Effector memory CD8-positive, alpha-beta T cell (primary cell): ENCODE data around the gene PDGFC.

Experiments used
- ATAC-seq: fragments of 150-1000 bp; cut with Tn5 transposase; replicated peaks from 2 replicates; pipeline ENCODE4 v1.10.0; 2021; ENCODE audit warnings: mild to moderate bottlenecking, moderate library complexity
- DNase-seq, 3 experiments: peaks; one replicate each; pipeline ENCODE4 v3.0.0; 2021
- H3K27ac Mint-ChIP-seq, 2 donors: one replicate each; pipeline ENCODE4 v1.8.0; 2022; ENCODE audit warnings: mild to moderate bottlenecking in 2 of 2, mixed read lengths in 2 of 2, moderate library complexity in 2 of 2
- H3K27me3 Mint-ChIP-seq, 2 donors: one replicate each; pipeline ENCODE4 v1.8.0; 2022; ENCODE audit warnings: mixed read lengths in 2 of 2
- H3K36me3 Mint-ChIP-seq: one replicate; pipeline ENCODE4 v1.8.0; 2022; ENCODE audit warnings: mild to moderate bottlenecking, moderate library complexity, mixed read lengths; ENCODE audit not compliant: insufficient read depth
- H3K4me1 Mint-ChIP-seq, 2 donors: one replicate each; pipeline ENCODE4 v1.8.0; 2022; ENCODE audit warnings: low read depth in 2 of 2, mixed read lengths in 2 of 2
- H3K4me3 Mint-ChIP-seq, 2 donors: one replicate each; pipeline ENCODE4 v1.8.0; 2022; ENCODE audit warnings: mild to moderate bottlenecking in 2 of 2, mixed read lengths in 2 of 2, moderate library complexity in 2 of 2
- H3K9me3 Mint-ChIP-seq, 2 donors: one replicate each; pipeline ENCODE4 v1.8.0; 2022; ENCODE audit warnings: mixed read lengths in 2 of 2

PDGFC gene

DNA sequence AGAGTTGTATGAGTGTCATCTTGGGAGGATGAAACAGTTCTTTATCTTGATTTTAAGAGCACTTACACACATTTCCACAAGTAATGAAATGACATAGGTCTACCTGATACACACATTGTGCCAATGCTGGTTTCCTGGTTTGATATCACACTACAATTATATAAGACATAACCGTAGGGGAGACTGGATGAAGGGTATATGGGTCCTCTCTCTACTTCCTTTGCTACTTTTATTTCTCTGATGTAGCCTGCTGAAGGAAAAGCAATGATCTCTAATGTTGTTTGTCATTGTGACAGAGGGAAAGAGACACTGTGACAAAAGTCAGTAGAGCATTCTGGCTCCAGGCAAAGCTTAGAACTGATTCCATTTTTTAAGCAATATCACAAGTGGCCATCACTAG is 238.0 kb downstream of the PDGFC start:
- no peak overlapping the region for H3K4me3 Mint-ChIP-seq
- ATAC-seq (no peak), DNase-seq (no peak)
- peaks cover 10 to 27% of the 10 kb centered on the region in 2 donors for H3K9me3 Mint-ChIP-seq
- no peaks in the 10 kb centered on the region for H3K27me3 Mint-ChIP-seq
- no peak overlapping the region for H3K27ac Mint-ChIP-seq
- H3K4me1 Mint-ChIP-seq: no peaks in the 10 kb centered on the region
- no peaks in the 10 kb centered on the region for H3K36me3 Mint-ChIP-seq

DNA sequence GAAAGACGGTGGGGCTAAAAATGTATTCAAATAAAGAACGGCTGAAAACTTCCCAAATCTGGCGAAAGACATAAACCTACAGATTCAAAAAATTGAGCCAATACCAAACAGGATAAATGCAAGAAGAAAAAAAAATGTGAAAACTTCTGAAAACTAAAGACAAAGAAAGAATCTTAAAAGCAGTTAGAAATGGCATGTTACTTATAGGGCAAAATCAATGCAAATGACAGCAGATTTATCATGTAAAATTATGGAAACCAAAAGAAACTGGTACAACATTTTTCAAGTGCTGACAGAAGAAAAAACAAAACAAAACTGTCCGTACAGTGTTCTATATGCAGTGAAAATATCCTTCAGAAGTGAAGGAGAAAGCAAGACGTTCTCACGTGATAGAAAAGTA is 239.0 kb downstream of the PDGFC start:
- ATAC-seq (no peak), DNase-seq (no peak)
- Mint-ChIP-seq H3K36me3 (no peaks in the 10 kb centered on the region), H3K27me3 (no peaks in the 10 kb centered on the region), H3K4me1 (no peaks in the 10 kb centered on the region), H3K9me3 (peaks cover 8 to 27% of the 10 kb centered on the region in 2 donors), H3K4me3 (no peak overlapping the region), H3K27ac (no peak overlapping the region)

DNA sequence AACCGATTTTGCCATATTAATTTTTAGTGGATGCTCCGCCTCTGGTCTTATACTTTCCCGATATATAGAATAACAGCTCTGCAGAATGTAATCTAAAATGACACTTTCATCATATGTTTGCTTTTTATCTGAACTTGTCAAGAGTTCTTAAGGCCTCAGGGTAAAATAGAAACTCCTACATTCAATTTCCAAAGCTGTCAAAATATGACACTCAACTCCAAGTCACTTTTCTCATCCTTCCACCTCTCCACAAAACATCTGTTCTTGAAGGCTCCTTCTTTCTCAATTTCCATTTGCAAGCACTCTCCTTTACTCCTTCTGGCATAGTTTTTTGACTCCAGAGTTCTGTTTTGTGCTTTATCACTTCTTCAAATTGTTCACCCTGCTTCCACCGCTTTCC is 242.2 kb downstream of the PDGFC start:
- Mint-ChIP-seq H3K36me3 (no peaks in the 10 kb centered on the region), H3K9me3 (peaks cover 6 to 21% of the 10 kb centered on the region in 2 donors)
- DNase-seq: no peak

DNA sequence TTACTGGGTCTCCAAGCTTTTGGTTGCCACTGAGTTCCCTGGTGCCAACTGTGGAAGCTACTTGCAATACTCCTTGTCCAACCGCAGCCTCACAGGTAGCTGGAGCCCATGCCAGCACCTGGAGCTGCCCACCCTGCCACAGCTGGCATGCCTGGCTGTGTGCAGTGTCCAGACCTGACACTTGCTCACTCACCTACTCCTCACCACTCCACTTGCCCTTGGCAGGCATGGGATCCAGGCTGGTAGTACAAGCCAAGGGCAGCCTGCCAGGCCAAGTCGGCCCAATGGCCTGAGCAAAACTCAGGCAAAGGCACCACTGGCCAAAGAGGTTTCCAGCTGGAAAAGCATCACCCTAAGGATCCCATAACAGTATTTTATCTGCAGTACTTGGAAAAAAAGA is 246.3 kb downstream of the PDGFC start:
- no peaks in the 10 kb centered on the region for H3K27me3 Mint-ChIP-seq
- DNase-seq (no peak), ATAC-seq (no peak)
- H3K4me3 Mint-ChIP-seq: no peak overlapping the region
- H3K4me1 Mint-ChIP-seq: no peaks in the 10 kb centered on the region
- peaks cover 6 to 17% of the 10 kb centered on the region in 2 donors for H3K9me3 Mint-ChIP-seq
- H3K36me3 Mint-ChIP-seq: no peaks in the 10 kb centered on the region
- no peak overlapping the region for H3K27ac Mint-ChIP-seq

More for the DNA sequence above, 242.2 kb downstream of the PDGFC start:
- H3K27me3 Mint-ChIP-seq: no peaks in the 10 kb centered on the region
- no peaks in the 10 kb centered on the region for H3K4me1 Mint-ChIP-seq
- H3K27ac Mint-ChIP-seq: no peak overlapping the region
- ATAC-seq: no peak
- no peak overlapping the region for H3K4me3 Mint-ChIP-seq

DNA sequence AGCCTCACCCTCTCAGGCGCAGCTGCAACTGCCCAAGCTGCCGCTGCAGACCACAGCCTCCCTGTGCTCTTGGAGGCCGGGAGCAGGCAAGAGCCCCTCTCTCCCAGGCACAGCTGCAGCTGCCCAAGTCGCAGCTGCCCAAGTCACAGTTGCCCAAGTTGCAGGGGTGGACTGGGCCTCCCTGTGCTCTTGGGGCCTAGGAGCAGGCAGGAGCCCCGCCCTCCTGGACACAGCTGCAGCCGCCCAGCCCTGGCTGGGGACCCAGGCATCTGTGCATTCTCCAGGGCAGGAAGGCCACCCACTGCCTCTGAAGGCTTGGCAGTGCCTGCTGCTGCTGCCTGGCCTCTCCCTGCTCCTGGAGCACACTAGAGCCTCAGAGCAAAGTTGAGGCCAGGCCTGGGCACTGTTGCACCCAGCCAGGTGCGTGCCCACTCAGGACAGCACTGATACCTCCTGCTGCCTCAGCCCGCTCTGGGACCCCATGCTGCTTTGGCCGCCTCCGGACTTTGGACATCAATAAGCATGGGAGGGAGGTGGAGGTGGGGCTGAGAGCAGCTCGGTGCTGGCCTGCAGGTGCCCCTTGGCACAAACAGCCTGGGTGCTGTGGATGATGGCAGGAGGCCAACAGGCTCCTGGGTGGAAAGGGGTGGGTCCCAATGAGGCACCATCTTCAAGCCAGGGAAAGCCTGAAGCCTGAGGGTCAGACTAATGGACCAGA is 247.5 kb downstream of the PDGFC start:
- H3K9me3 Mint-ChIP-seq: peaks cover 1 to 17% of the 10 kb centered on the region in 2 donors
- H3K36me3 Mint-ChIP-seq: no peaks in the 10 kb centered on the region
- no peak overlapping the region for H3K4me3 Mint-ChIP-seq
- no peak overlapping the region for H3K27ac Mint-ChIP-seq
- H3K4me1 Mint-ChIP-seq: no peaks in the 10 kb centered on the region
- ATAC-seq (no peak), DNase-seq (no peak)
- no peaks in the 10 kb centered on the region for H3K27me3 Mint-ChIP-seq

DNA sequence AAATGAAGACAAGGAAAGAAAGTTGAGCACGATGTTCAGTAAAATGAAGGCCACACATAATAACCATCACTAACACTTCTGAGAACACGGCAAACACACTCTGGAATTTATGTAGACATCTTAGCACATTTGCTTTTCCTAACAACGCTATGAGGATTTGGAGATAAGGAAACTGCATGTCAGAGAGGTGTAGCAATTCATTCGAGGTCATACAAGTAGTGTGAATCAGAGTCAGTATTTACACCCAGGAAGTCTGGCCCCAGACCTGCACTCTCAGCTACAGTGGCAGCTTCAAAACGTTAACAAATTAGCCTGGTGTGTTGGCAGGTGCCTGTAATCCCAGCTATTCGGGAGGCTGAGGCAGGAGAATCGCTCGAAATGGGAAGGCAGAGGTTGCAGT is 253.4 kb downstream of the PDGFC start:
- Mint-ChIP-seq H3K36me3 (no peaks in the 10 kb centered on the region), H3K27ac (no peak overlapping the region), H3K9me3 (peaks cover 0 to 15% of the 10 kb centered on the region in 2 donors), H3K4me1 (no peaks in the 10 kb centered on the region), H3K4me3 (no peak overlapping the region), H3K27me3 (no peaks in the 10 kb centered on the region)
- DNase-seq: no peak
- no peak for ATAC-seq

DNA sequence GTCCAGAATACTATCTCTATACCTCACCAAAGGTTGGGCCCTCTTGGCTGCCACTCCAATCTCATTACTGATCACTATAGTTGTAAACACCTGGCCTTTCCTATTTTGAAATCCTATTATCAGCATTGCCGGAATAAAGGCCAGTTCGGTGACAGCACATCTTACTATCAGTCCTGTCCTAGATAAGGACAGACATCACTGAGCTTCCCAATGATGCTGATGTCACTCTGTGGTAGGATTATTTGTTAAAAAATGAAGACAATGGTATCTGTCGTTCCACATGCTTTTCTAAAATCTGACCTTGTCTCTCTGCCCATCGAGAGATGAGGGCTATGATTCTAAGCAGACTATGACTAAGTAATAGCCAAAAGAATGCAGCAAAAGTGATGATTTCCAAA is 260.4 kb downstream of the PDGFC start:
- Mint-ChIP-seq H3K27ac (no peak overlapping the region), H3K27me3 (no peaks in the 10 kb centered on the region), H3K4me3 (no peak overlapping the region), H3K36me3 (no peaks in the 10 kb centered on the region), H3K4me1 (no peaks in the 10 kb centered on the region), H3K9me3 (peaks cover 12 to 13% of the 10 kb centered on the region in 2 donors)
- ATAC-seq (no peak), DNase-seq (no peak)
